NCI-H2029 (cell line): Measurements from ENCODE around the gene PGR.
"Not testable (repeated sequence)": the region's sequence is repeated elsewhere in the genome, so short reads cannot be mapped to it uniquely, and the experiment has no call there.

ENCODE experiments used
- DNase-seq: peaks from one replicate; lab custom pipeline; 2025; lab: John Stamatoyannopoulos, UW

The PGR gene

DNA sequence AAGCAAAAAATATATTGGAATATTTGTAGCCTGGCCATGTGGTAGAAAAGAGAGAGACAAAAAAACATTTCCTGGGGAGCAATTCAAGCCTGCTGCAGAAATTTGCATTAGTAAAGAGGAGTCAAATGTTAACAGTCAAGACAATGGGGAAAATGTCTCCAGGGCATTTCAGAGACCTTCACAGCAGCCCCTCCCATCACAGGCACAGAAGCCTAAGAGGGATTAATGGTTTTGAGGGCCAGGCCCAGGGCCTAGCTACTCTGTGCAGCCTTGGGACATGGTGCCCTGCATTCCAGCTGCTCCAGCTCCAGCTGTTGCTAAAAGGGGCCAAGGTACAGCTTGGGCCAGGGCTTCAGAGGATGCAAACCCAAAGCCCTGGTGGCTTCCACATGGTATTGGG is 46.8 kb downstream of the PGR start:
- no peak for DNase-seq

DNA sequence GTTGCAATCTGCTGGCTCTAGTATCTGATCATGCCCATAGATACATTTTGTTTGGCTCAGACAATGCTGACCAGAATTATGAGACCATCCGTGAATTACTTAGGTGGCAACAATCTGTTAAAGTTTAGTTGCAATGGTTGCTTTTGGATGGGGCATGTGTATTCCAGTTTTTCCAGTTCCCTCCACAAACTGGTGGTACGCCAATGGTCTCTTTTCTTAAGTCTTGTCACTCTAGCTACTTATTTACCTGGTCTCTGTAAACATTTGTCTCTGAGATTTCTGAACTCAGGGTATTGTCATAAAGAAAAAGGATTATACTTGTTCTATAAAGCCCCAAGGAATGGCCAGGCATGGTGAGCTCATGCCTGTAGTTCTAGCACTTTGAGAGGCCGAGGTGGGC is 65.9 kb downstream of the PGR start:
- DNase-seq = no peak

DNA sequence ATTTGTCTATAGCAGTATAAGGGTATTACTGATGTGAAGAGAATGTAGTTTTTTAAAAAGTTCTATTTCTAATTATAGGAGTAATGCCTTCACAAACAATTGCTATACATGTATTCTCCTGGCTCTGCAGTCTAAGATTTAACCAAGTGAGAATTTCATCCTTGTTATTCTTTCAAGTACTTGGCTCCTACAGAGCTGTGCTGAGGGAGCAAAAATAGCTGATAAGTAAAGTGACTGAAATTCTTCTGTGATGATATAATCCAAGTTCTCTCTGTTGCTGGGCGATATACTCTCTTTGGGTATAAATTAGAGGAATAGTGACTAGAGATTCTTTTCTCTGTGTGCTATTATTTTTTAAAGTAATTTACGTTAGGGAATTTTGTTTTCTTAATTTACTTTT is 68.0 kb downstream of the PGR start:
- no peak for DNase-seq

DNA sequence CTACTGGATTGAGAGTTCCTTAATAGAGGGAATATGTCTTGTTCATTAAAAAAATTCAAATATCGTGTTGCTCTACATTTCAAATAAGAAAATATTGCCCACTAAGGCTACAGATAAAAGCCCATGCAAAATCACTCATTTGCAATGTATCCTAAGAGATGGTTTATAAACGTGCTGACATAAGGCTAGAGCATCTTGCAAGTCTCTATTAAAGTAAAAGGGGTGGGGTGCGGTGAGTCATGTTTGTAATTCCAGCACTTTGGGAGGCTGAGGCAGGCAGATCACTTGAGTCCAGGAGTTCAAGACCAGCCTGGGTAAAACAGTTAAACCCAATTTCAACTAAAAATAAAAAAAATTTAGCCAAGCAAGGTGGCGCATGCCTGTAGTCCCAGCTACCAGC is 70.3 kb downstream of the PGR start:
- DNase-seq = no peak

DNA sequence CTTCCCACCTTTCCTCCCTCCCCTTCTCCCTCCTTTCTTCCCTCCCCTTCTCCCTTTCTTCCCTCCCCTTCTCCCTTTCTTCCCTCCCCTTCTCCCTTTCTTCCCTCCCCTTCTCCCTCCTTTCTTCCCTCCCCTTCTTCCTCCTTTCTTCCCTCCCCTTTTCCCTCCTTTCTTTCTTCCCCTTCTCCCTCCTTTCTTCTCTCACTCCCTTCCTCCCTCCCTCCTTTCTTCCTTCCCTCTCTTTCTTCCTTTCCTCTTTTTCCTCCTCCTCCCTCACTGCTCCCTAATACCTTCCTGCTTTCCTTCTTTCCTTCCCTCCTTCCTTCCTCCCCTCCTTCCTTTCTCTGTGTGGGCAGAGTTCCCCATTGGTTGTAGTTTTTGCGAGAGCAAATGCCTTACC is 76.1 kb downstream of the PGR start:
- no peak for DNase-seq

DNA sequence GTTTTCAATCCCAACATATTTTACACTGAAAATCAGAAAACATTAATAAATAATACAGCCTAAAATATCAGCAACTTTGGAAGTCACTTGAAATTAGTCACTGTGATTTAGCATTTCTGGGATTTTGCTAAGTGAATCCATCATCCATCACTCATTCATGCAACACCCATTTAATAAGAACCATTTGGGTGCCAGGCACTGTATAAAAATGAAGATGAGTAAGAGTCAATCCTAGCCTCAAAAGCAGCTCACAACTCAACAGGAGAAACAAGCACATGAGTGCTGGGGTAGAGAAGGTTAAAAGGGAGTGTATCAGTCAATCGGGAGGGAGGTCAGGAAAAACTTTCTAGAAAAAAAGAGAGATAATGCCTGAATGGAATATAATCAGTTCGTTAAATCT is 77.9 kb downstream of the PGR start:
- DNase-seq = no peak

DNA sequence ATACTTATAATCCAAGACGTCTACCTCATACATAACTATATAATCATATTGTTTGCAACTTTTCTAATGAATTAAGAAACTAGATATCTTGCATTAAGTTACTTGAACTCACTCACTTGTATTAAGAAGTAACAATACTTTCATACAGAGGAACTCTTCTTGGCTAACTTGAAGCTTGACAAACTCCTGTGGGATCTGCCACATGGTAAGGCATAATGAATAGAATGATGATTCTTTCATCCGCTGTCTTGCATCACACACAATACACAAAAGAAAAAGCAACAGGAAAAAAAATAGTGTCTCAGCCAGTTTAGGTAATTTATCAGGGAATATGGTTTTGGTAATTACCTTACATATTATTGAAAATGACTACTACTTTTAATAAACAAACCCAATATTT is 79.8 kb downstream of the PGR start:
- no peak for DNase-seq

DNA sequence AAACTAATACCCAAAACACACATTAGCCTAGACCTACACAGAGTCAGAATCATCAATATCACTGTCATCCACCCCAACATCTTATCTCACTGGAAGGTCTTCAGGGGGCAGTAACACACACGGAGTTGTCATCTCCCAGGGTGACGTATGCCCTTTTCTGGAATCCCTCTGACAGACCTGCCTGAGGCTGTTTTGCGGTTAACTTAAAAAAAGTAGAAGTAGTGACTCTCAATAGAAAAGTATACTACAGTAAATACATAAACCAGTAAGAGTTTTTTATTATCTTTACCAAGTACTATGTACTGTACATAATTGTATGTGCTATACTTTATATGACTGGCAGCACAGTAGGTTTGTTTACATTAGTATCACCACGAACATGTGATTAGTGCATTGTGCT is 80.5 kb downstream of the PGR start:
- DNase-seq = no peak

DNA sequence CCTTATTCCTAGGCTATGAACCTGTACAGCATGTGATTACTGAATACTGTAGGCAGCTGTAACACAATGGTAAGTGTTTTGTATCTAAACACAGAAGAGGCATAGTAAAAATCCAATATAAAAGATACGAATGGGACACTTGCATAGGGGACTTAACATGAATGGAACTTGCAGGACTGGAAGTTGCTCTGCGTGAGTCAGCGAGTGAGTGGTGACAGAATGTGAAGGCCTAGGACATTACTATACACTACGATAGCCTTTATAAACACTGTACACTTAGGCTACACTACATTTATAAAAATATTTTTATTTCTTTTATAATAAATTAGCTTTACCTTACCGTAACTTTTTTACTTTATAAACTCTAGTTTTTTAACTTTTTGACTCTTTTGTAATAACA is 81.1 kb downstream of the PGR start:
- no peak for DNase-seq

DNA sequence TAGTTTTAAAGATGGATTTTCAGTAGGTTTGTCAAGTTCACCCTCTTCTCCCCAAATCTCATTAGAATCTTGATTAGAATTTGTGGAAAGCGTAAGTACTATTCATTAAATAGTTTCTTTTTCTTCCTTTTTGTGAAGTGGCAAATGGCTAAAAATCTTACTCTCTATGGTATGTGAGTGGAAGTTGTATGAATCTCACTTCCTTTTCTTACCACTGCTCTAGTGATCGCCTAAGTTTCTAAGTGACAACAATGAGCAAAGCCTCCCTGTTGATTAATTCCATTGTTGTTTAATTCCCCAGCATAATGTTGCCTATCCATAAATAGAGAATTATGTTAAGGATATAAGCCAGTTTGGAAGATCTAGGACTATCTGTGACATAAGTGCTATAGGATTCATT is 82.7 kb downstream of the PGR start:
- DNase-seq = no peak

DNA sequence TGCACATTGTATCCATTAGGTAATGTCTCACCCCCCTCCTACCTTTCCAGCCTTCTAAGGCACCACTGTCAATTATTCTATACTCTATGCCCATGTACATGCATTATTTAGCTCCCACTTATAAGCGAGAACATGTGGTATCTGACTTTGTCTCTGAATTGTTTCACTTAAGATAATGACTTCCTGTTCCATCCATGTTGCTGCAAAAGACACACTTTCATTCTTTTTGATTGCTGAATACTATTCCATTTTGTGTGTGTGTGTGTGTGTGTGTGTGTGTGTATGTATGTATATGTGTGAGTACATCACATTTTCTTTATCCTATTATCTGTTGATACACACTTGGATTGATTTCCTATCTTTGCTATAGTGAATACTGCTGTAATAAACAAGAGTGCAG is 84.2 kb downstream of the PGR start:
- no peak for DNase-seq

DNA sequence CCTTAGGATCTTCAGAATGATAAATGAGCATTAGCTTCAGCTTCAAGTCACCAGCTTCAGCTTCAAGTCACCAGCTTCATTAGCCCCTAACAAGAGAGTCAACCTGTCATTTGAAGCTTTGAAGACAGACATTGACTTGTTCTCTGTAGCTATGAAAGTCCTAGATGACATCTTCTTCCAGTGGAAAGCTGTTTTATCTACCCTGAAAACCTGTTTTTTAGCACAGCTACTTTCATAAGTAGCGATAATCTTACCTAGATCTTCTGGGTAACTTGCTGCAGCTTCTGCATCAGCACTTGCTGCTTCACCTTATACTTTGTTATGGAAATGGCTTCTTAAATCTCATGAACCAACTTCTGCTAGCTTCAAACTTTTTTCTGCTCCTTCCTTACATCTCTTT is 85.7 kb downstream of the PGR start:
- DNase-seq = no peak

DNA sequence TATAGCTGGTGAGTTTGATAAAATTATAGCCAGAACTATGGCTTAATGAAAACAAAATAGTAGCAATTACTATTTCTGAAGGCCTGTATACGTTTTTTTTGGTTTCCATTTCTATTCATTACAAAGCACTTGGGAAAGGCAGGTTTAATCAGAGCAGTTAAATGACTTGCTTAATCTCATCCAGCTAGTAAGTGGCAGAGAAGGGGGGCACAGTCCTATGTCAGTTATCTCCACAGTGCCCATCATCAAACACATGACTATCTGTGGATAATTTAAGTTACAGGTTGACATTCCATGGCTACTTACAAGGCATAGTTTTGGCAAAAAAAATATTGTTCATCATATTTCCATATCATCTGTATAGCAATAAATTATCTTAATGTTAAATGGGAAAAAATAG is 93.7 kb downstream of the PGR start:
- no peak for DNase-seq

DNA sequence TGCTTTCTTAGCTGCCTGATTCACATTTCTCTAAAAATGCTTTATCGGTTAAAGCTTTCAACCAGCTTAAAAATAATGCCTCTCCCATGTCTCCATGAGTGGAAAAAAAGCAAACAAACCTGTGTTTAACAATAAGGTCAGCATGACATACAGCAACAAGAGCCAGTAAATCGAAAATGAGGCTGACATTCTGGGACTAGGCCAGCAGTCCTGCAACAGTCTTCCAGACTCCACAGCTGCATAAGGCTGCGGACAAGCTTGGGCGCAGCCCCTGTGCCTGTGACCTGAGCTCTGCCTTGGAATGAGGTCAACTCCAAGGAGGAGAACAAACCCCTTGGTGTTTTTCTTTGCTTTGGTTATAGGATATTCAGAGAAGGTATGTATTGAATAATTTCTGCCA is 95.5 kb downstream of the PGR start:
- peak; percentile 35 for DNase-seq

DNA sequence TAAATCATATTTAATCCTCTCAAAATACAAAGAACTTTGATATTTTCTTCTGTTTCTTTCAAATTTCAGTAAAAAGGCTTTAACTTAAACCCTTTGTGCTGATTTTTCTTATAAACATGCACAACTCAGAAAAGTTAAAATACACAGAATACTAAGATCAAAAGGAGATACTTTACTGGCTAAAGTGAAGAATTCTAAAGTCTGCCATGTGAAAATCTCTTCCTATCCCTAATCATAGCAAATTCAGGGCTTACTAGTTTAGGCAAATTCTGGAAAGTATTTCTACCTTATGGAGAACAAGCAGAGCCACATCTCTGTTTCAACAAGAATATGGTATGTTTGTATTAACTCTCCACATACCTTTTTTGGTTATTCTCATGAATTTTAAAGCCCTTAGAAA is 96.6 kb downstream of the PGR start:
- DNase-seq = no peak

DNA sequence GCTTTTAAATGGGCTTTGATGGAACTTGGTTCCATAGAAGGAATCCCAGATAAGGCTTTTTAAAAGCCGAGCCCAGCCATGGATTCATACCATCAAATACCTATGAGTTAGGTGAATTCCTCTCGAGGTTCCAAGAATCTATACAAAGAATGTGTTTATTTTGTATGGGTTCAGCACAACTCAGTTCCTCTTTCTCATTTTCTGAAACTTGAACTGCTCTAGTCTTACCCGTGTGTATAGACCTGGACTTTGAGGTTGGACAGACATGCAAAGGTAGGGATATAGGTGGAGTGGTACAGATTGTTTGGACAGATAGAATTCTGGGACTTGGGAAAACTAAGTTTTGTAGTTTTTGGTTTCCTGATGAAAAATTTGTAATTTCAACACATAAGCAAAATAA is 97.9 kb downstream of the PGR start:
- no peak for DNase-seq

DNA sequence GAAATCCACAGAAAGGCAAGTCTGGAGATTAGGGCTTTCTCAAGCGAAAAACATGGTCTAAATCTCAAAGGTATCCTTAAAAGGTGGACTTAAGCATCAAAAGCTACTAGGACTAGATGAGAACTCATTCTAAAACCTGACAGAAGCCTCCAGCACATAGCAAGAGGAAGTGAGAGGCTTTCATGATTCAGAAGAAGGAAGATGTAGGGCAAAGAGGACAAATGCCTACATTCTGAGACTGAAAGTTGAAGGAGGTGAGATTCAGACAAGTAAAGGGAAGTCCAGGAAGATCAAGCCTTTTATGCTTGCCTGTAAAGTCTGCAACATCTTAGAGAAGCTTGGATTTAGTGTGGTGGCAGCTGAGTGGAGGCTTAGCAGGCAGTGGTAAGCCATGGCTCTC is 98.9 kb downstream of the PGR start:
- DNase-seq = no peak

DNA sequence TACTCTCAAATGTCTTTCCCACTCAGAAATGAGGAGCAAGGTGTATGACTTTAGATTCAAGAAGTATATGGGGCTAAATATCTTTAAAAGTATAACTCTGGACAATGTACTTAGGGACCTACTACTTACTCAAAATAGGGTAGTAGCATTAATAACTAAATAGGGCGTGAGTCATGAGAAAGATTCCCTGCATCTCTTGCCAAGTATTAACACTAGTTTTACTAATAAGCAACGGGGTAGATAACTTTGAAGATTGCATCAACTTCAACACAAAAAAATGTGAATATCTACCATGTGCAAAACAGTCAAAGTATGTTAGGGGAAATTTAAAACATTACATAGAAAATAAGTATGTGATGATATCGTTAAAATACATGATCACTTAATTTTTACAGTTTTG is 99.6 kb downstream of the PGR start:
- DNase-seq = no peak

DNA sequence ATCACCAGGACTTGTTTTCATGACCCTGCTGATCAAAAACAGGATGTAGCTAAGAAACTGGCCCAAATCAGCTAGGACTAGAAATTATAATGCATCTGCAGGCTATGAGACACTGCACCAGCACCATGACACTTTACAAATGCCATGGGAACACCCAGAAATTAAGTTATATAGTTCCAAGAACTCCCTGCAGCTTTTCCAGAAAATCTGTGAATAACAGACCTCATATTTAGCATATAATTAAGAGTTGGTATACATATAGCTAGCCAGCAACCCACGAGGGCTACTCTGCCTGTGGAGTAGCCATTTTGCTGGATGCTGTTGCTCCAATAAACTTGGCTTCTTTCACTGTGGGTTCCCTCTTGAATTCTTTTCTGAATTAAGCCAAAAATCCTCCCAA is 101.0 kb downstream of the PGR start:
- no peak for DNase-seq

DNA sequence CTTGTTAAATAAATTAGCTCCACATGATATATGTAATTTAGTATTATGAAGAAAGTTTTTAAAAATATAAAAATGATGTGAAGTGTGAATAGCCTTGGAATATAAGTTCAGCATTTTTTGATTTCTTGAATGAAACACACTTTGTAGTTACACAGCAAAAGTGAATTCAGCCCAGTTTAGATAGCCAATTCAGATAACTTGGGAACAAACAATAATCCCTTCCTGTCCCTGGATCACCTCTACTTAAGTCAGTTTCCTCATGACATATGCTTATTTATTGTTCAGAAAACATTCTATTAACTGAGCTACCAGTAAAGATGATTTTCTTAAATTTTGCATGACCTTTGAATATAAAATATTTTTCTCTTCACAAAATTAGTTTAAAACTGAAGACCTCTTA is 107.4 kb downstream of the PGR start:
- no peak for DNase-seq

DNA sequence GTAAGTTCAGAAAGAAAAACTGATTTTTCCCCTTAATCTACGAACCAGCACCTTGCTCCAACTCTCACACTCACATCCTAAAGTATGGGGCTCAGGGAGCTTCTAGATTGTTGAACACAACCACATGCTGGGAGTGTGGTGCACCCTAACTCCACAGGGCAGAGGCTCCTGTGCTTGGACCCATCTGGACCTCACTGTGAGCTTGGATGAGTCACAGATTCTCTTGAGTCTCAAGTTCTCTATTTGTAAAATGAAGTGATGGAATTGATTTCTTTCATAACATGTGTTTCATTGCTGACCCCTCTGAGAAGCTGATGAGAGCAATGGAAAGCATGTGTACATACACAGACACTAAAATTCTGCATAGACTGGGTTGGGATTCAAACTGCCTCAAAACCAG is 109.7 kb downstream of the PGR start:
- DNase-seq = no peak

DNA sequence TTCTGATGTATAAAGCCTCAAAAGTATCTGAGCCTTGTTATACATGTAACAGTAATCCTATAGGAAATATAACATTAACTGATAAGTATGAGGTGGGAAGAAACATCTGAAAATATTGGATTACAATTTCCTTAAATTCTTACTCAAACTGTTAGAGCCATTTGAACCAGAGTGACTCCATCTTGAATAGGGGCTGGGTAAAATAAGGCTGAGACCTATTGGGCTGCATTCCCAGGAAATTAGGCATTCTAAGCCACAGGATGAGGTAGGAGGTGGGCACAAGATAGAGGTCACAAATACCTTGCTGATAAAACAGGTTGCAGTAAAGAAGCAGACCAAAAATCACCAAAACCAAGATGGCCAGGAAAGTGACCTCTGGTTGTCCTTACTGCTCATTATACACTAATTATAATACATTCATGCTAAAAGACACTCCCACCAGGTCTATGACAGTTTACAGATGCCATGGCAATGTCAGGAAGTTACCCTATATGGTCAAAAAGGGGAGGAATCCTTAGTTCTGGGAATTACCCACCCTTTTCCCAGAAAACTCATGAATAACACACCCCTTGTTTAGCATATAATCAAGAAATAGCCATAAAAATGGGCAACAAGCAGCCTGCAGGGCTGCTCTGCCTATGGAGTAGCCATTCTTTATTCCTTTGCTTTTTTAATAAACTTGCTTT is 114.9 kb downstream of the PGR start:
- no peak for DNase-seq

DNA sequence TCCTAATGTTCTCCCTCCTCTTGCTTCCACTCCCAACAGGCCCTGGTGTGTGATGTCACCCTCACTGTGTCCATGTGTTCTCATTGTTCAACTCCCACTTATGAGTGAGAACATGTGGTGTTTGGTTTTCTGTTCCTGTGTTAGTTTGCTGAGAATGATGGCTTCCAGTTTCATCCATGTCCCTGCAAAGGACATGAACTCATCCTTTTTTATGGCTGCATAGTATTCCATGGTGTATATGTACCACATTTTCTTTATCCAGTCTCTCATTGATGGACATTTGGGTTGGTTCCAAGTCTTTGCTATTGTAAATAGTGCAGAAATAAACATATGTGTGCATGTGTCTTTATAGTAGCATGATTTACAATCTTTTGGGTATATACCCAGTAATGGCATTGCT is 115.9 kb downstream of the PGR start:
- DNase-seq = not testable (repeated sequence)

DNA sequence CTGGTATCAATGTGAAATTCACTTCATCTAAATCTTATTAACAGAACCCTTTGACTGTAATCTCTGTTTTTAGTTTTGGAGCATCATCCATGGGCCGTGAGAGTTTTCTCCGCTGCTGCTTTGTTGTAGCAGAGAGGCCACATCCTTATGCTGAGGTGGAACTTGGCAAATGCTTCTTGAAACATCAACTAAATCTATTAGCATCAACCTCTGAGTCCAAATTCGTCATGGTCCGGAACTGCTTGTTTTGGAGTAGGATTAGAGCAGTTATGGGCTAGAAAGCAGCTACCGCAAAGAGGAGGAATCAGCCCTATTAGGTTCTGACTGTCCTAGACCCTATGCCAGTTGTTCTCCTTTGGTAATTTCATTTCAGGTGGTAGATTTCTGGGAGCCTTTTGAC is 117.7 kb downstream of the PGR start:
- no peak for DNase-seq

DNA sequence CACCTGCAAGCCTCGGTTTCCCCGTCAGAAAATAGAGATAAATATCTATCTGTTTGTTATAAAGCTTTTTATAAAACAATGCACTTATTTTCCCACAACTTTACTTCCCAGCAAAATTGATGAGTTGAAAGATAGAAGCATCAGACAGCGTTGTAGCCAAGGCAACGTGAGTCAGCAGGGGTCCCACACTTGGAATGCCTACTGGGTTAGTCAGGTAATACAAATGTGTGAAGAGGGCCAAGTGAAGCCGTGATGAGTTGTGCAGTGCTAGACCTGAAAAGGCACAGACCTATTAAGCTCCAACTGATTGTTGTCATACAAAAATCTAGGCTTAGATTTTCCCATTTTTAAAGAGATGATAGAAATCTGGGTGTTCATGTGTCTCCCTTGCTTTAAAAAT is 118.7 kb downstream of the PGR start:
- no peak for DNase-seq
